SK-N-MC (cell line): Measurements from ENCODE around the gene AGR3.

Experiments used
- EZH2 ChIP-seq: fragments of 200-600 bp; sonication (generic); IDR thresholded peaks from one replicate; pipeline ENCODE4 v1.6.1; 2017; ENCODE audit warnings: antibody characterized with exemption
- FOXP2 ChIP-seq: optimal IDR thresholded peaks from 2 replicates; pipeline ENCODE3; 2011; ENCODE audit warnings: mild to moderate bottlenecking, moderate library complexity; ENCODE audit not compliant: insufficient read depth; ENCODE audit errors: extremely low read length, control extremely low read depth
- POLR2AphosphoS5 ChIP-seq: IDR thresholded peaks from 2 replicates; pipeline ENCODE4 v1.6.1; 2012; ENCODE audit warnings: mild to moderate bottlenecking, low read depth, low read length, borderline replicate concordance

GRCh38 chr7:16916105-16916639 lies 34.4 kb upstream of the AGR3 start:
- TF ChIP-seq POLR2AphosphoS5 = no peak
- TF ChIP-seq EZH2 = no peak
- TF ChIP-seq FOXP2 = no peak
